GM21526 (cell line): Measurements from ENCODE around the gene ALS2CL.

Source experiments
- ATAC-seq: cut with Tn5 transposase; IDR thresholded peaks from one replicate; pipeline ENCODE4 v1.9.1; 2021; ENCODE audit warnings: moderate library complexity; ENCODE audit not compliant: unreplicated experiment, low FRiP score

ALS2CL gene

GRCh38 chr3:46716461-46717441 lies 23.3 kb upstream of the ALS2CL start:
- no peak for ATAC-seq

GRCh38 chr3:46715507-46716175 lies 22.2 kb upstream of the ALS2CL start:
- no peak for ATAC-seq

- ATAC-seq: no peak
Measured at GRCh38 chr3:46714728-46715506, 21.4 kb upstream of the ALS2CL start.

GRCh38 chr3:46713898-46714552 lies 20.5 kb upstream of the ALS2CL start:
- no peak for ATAC-seq

GRCh38 chr3:46713050-46713897 lies 19.8 kb upstream of the ALS2CL start:
- ATAC-seq: no peak

- ATAC-seq: no peak
Measured at GRCh38 chr3:46712191-46713049, 18.9 kb upstream of the ALS2CL start.

GRCh38 chr3:46711760-46712159 lies 18.3 kb upstream of the ALS2CL start:
- ATAC-seq: no peak

GRCh38 chr3:46711305-46711704 lies 17.8 kb upstream of the ALS2CL start:
- ATAC-seq: no peak

GRCh38 chr3:46710671-46711295 lies 17.3 kb upstream of the ALS2CL start:
- no peak for ATAC-seq

- no peak for ATAC-seq
Measured at GRCh38 chr3:46710229-46710628, 16.8 kb upstream of the ALS2CL start.

- ATAC-seq: no peak
Measured at GRCh38 chr3:46709721-46710120, 16.2 kb upstream of the ALS2CL start.

GRCh38 chr3:46709157-46709654 lies 15.7 kb upstream of the ALS2CL start:
- no peak for ATAC-seq

GRCh38 chr3:46708401-46709156 lies 15.1 kb upstream of the ALS2CL start:
- no peak for ATAC-seq

GRCh38 chr3:46707601-46708011 lies 14.1 kb upstream of the ALS2CL start:
- ATAC-seq: no peak

GRCh38 chr3:46706771-46707582 lies 13.5 kb upstream of the ALS2CL start:
- ATAC-seq: no peak

- no peak for ATAC-seq
Measured at GRCh38 chr3:46705751-46706552, 12.5 kb upstream of the ALS2CL start.
